CD4-positive, alpha-beta T cell (primary cell): Measurements from ENCODE around the gene PCGF3. TPM values are rescaled to one million over a fixed set of nuclear protein-coding genes. Genes with fewer than 3 reads are reported as not detected.

ENCODE experiments used
- ATAC-seq: fragments of 200-7000 bp; cut with Tn5 transposase; one replicate; pipeline ENCODE4 v1.10.0; 2022; ENCODE audit warnings: mild to moderate bottlenecking; ENCODE audit not compliant: poor library complexity
- CTCF ChIA-PET: fragments of 350-600 bp; sonication (Branson Sonifier 250); formaldehyde crosslinking; loops from one replicate; lab custom pipeline; 2021; ENCODE audit warnings: antibody characterized with exemption, inconsistent platforms; lab: Charles Lee
- POLR2A ChIA-PET: fragments of 350-600 bp; sonication (Branson Sonifier 250); formaldehyde crosslinking; loops from one replicate; lab custom pipeline; 2021; ENCODE audit warnings: antibody characterized with exemption, inconsistent platforms; lab: Charles Lee
- DNase-seq, 14 experiments: peaks; one replicate each; pipeline ENCODE4 v3.0.0-alpha.2; 2013 to 2020; ENCODE audit warnings: mixed read lengths in 2 of 14
- H3K27ac ChIP-seq, 2 donors: one replicate each; pipeline versions ENCODE4 v1.5.1 to v1.7.0; 2013; ENCODE audit warnings: low read length in 2 of 2, low read depth in 1 of 2, mild to moderate bottlenecking in 1 of 2
- H3K27me3 ChIP-seq, 2 experiments: 1 replicate in 1 of 2; 2 replicates in 1 of 2; pipeline versions ENCODE4 v1.6.1 to v1.7.0; 2013; ENCODE audit warnings: low read length in 2 of 2, control low read depth in 1 of 2, mild to moderate bottlenecking in 1 of 2, moderate library complexity in 1 of 2; ENCODE audit not compliant: insufficient read depth in 2 of 2, control insufficient read depth in 1 of 2
- H3K36me3 ChIP-seq: one replicate; pipeline ENCODE4 v1.6.1; 2013; ENCODE audit warnings: low read length, control low read depth; ENCODE audit not compliant: insufficient read depth
- H3K4me1 ChIP-seq: one replicate; pipeline ENCODE4 v1.6.1; 2013; ENCODE audit warnings: low read length, control low read depth; ENCODE audit not compliant: insufficient read depth
- H3K4me3 ChIP-seq: one replicate; pipeline ENCODE4 v1.5.1; 2013; ENCODE audit warnings: mild to moderate bottlenecking, low read length, moderate library complexity
- H3K9me3 ChIP-seq, 2 experiments: 1 replicate in 1 of 2; 2 replicates in 1 of 2; pipeline versions ENCODE4 v1.6.1 to v1.7.0; 2013; ENCODE audit warnings: low read length in 2 of 2, mild to moderate bottlenecking in 2 of 2, control low read depth in 1 of 2, moderate library complexity in 1 of 2; ENCODE audit not compliant: control insufficient read depth in 1 of 2, insufficient read depth in 1 of 2
- H3K27ac Mint-ChIP-seq: one replicate; pipeline ENCODE4 v1.8.0; 2020; ENCODE audit warnings: mixed read lengths
- H3K27me3 Mint-ChIP-seq: one replicate; pipeline ENCODE4 v1.8.0; 2021; ENCODE audit warnings: mixed read lengths
- H3K36me3 Mint-ChIP-seq: one replicate; pipeline ENCODE4 v1.8.0; 2021; ENCODE audit warnings: low read depth, mixed read lengths
- H3K4me1 Mint-ChIP-seq: one replicate; pipeline ENCODE4 v1.8.0; 2021; ENCODE audit warnings: low read depth, mixed read lengths
- H3K4me3 Mint-ChIP-seq: one replicate; pipeline ENCODE4 v1.8.0; 2020; ENCODE audit warnings: mild to moderate bottlenecking, mixed read lengths
- H3K9me3 Mint-ChIP-seq: one replicate; pipeline ENCODE4 v1.8.0; 2020; ENCODE audit warnings: mixed read lengths
- intact Hi-C, 2 experiments: fragments of 100-400 bp; cut with DNase I in 1 of 2; cut with micrococcal nuclease in 1 of 2; formaldehyde crosslinking; loops; one replicate each; pipeline versions ENCODE4 v1.15.1 to v1.9.0; 2023 to 2025; cut with DNase I, micrococcal nuclease
- total RNA-seq, 174 experiments: library from RNA in 2 of 174; stranded (reverse) in 2 of 174; gene quantifications; one replicate each; pipeline ENCODE4 v1.2.3 and lab custom pipeline; 2021 to 2026
- TF ChIP-seq, protein P1 (sequence below): fragments of 200-600 bp; IDR thresholded peaks from one replicate; pipeline ENCODE4 v1.8.0; 2022; ENCODE audit warnings: antibody characterized with exemption, mild to moderate bottlenecking

The PCGF3 gene
- total RNA-seq, 2 experiments from 2014 or later: 45.1 to 48.6 TPM

DNA sequence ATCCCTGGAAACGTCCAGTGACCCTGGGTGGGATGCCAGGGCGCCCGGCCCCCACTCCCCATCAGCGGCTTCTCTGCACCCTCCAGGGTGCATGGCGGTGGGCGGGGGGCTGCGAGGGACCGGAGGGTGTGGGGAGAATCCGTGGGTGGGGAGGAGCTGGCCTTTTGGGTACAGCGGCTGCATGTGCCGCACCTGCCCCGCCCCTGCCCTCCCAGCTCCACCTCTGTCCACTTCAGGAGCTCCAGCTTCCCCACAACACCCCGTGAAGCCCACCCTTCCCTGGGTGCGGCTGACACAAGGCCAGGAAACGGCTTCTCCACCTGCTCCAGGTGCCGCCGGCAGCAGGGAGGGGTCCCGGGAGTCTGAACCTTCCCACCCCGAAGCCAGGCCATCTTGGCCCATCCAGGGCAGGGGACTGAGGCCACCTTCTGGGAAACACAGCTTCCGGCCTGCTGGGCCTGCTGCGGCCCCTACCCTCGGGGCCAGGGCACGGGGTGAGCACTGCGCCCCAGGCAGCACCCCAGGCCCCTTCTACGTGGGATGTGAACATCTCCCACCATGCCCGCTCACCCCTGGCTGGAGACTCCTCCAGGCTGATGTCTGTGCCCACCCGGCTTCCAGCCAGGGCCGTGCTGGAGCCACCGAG, 85.7 kb downstream of the PCGF3 start:
- no peaks in the 10 kb centered on the region for H3K36me3 ChIP-seq
- intact Hi-C loops: no loop called here
- peaks cover 46 to 54% of the 10 kb centered on the region in 2 experiments for H3K27me3 ChIP-seq
- Mint-ChIP-seq H3K4me1 (peaks cover 28% of the 10 kb centered on the region), H3K27ac (no peak overlapping the region), H3K27me3 (peaks cover 48% of the 10 kb centered on the region), H3K9me3 (no peaks in the 10 kb centered on the region), H3K36me3 (no peaks in the 10 kb centered on the region), H3K4me3 (no peak overlapping the region)
- DNase-seq (peak in 1 of 14 experiments; percentile 20), ATAC-seq (no peak)
- H3K4me3 ChIP-seq: no peak overlapping the region
- ChIA-PET POLR2A (no interaction called here), CTCF (no interaction called here)
- TF ChIP-seq, protein P1, sequence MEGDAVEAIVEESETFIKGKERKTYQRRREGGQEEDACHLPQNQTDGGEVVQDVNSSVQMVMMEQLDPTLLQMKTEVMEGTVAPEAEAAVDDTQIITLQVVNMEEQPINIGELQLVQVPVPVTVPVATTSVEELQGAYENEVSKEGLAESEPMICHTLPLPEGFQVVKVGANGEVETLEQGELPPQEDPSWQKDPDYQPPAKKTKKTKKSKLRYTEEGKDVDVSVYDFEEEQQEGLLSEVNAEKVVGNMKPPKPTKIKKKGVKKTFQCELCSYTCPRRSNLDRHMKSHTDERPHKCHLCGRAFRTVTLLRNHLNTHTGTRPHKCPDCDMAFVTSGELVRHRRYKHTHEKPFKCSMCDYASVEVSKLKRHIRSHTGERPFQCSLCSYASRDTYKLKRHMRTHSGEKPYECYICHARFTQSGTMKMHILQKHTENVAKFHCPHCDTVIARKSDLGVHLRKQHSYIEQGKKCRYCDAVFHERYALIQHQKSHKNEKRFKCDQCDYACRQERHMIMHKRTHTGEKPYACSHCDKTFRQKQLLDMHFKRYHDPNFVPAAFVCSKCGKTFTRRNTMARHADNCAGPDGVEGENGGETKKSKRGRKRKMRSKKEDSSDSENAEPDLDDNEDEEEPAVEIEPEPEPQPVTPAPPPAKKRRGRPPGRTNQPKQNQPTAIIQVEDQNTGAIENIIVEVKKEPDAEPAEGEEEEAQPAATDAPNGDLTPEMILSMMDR: no peak
- peaks cover 0 to 8% of the 10 kb centered on the region in 2 experiments for H3K9me3 ChIP-seq
- H3K27ac ChIP-seq: no peak overlapping the region
- peaks cover 59% of the 10 kb centered on the region for H3K4me1 ChIP-seq

DNA sequence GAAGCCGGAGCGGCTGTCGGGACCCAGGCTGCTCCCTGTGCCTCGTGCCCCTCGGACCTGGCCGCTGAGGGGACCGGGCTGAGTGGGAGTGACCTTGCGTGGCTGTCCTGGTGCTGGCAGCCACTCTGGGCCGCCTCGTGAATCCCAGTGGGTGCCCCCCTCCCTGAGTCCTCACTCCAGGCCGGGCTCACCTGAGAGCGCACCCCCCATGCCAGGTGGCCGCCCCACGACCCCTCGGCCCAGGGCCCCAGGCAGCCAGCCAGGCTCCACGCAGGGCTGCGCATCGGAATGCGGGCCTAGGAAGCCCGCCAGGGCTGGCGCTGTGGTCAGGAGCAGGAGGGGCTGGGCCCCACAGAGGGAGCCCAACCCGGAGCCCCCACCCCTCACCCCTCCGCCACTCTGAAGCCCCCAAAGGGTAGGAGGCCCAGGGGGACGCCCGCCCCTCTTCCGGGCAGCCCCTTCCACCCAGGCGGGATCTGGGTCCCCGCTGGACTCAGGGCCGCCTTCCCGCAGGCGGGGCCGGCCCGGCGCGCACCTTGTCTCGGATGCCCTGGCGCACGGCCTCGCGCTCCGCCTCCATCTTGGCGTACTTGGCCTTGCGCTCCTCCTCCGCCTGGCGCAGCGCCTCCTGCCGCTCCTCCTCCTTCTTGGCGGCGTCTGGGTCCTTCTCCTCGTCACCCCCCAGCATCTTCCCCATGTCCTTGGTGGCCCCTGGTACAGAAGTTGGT, 86.4 kb downstream of the PCGF3 start:
- Histone ChIP-seq H3K4me1 (peaks cover 52% of the 10 kb centered on the region), H3K4me3 (peak overlapping the region; percentile 46), H3K27me3 (peaks cover 42 to 47% of the 10 kb centered on the region in 2 experiments), H3K9me3 (peaks cover 0 to 8% of the 10 kb centered on the region in 2 experiments), H3K27ac (no peak overlapping the region), H3K36me3 (no peaks in the 10 kb centered on the region)
- H3K27ac Mint-ChIP-seq: peak overlapping the region; percentile 81
- H3K9me3 Mint-ChIP-seq: no peaks in the 10 kb centered on the region
- peaks cover 54% of the 10 kb centered on the region for H3K27me3 Mint-ChIP-seq
- intact Hi-C loops: no loop called here
- H3K4me1 Mint-ChIP-seq: peaks cover 28% of the 10 kb centered on the region
- ATAC-seq (peak; percentile 75), DNase-seq (peak in 11 of 14 experiments; percentile 20 to 74 (median 37))
- no peaks in the 10 kb centered on the region for H3K36me3 Mint-ChIP-seq
- peak overlapping the region; percentile 81 for H3K4me3 Mint-ChIP-seq
- POLR2A ChIA-PET: no interaction called here
- CTCF ChIA-PET: no interaction called here
- TF ChIP-seq, protein P1: no peak

DNA sequence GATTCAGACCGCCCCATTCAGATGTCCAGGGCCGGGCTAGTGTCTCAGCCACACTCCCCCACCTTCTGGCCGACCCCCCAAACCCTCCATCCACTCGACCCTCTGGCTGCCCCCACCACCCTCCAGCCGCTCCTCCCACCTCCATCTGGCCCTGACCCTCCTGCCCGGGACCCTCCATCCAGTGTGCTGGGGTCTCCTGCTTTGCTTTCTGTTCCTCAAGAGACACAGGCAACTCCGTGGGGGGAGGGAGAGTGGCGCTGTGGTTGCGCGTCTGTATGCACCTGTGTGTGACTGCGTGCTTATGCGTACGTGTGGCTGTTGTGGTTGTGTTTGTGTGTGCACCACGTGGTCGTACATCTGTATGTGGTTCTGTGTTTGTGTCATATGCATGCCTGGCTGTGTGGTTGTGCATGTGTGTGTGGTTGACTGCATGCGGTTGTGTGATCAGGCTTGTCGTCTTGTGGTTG, 87.0 kb downstream of the PCGF3 start:
- peaks cover 36 to 41% of the 10 kb centered on the region in 2 experiments for H3K27me3 ChIP-seq
- CTCF ChIA-PET: no interaction called here
- Mint-ChIP-seq H3K27ac (peak overlapping the region; percentile 81), H3K9me3 (no peaks in the 10 kb centered on the region), H3K4me3 (peak overlapping the region; percentile 81), H3K27me3 (peaks cover 50% of the 10 kb centered on the region), H3K36me3 (no peaks in the 10 kb centered on the region), H3K4me1 (peaks cover 23% of the 10 kb centered on the region)
- peaks cover 46% of the 10 kb centered on the region for H3K4me1 ChIP-seq
- TF ChIP-seq, protein P1: no peak
- H3K9me3 ChIP-seq: peaks cover 0 to 8% of the 10 kb centered on the region in 2 experiments
- H3K4me3 ChIP-seq: peak overlapping the region; percentile 46
- intact Hi-C loops: no loop called here
- peak in 8 of 14 experiments; percentile 21 to 73 (median 32) for DNase-seq
- H3K36me3 ChIP-seq: no peaks in the 10 kb centered on the region
- POLR2A ChIA-PET: interaction anchor here (0.8 kb wide), 1 partner anchor 138 kb away, joined by 3 read pairs; no protein-coding TSS in a partner anchor
- no peak overlapping the region for H3K27ac ChIP-seq
- ATAC-seq: peak; percentile 66
